Endothelial cell of umbilical vein (primary cell): Measurements from ENCODE around the gene KCP. TPM values are rescaled to one million over a fixed set of nuclear protein-coding genes. Genes with fewer than 3 reads are reported as not detected.

Source experiments
- BruUV-seq: library from RNA; stranded (reverse); fragments of 400-500 nt; replicated peaks from 2 replicates; lab custom pipeline; 2021; lab: Mats Ljungman, UMichigan
- CTCF ChIA-PET: fragments of 300-600, 350-600 bp; sonication (Branson Sonifier 250); formaldehyde crosslinking; loops from one replicate; lab custom pipeline; 2021; ENCODE audit warnings: antibody characterized with exemption, inconsistent platforms; lab: Charles Lee
- POLR2A ChIA-PET: fragments of 300-600, 350-600 bp; sonication (Branson Sonifier 250); formaldehyde crosslinking; loops from one replicate; lab custom pipeline; 2021; ENCODE audit warnings: antibody characterized with exemption, inconsistent platforms; lab: Charles Lee
- DNase-seq: peaks from one replicate; pipeline ENCODE4 v3.0.0-alpha.2; 2011; ENCODE audit warnings: low read depth, low spot score
- FAIRE-seq: peaks from 2 replicates; lab custom pipeline; 2011; peaks lifted over from hg19 to GRCh38; lab: Jason Lieb, UNC
- H2AFZ ChIP-seq: 2 replicates; pipeline ENCODE4 v1.6.0; 2012; ENCODE audit warnings: low read depth, low read length, control low read depth, inconsistent platforms
- H3K27ac ChIP-seq: 2 replicates; pipeline ENCODE4 v1.5.1; 2011; ENCODE audit warnings: low read depth, mild to moderate bottlenecking, control low read depth, low read length, moderate library complexity; ENCODE audit not compliant: insufficient read depth
- H3K27me3 ChIP-seq, 2 experiments: 2 replicates each; pipeline versions ENCODE4 v1.6.0 to v1.6.1; 2011; ENCODE audit warnings: low read length in 2 of 2, mixed read lengths in 1 of 2; ENCODE audit not compliant: control insufficient read depth in 2 of 2, insufficient read depth in 2 of 2
- H3K36me3 ChIP-seq, 2 experiments: 2 replicates in 1 of 2; 3 replicates in 1 of 2; pipeline ENCODE4 v1.5.1; 2011; ENCODE audit warnings: low read length in 2 of 2, mild to moderate bottlenecking in 1 of 2, moderate library complexity in 1 of 2; ENCODE audit not compliant: control insufficient read depth in 2 of 2, insufficient read depth in 2 of 2; ENCODE audit errors: extremely low read depth in 1 of 2
- H3K4me1 ChIP-seq: 3 replicates; pipeline ENCODE4 v1.5.1; 2011; ENCODE audit warnings: mild to moderate bottlenecking, low read length; ENCODE audit not compliant: control insufficient read depth, insufficient read depth; ENCODE audit errors: extremely low read depth
- H3K4me2 ChIP-seq: 2 replicates; pipeline ENCODE4 v1.6.1; 2011; ENCODE audit warnings: low read length, control low read depth, mixed read lengths; ENCODE audit not compliant: insufficient read depth
- H3K4me3 ChIP-seq, 3 experiments: fragments of 200-600 bp in 1 of 3; sonication (generic), shearing (Covaris generic) in 1 of 3; replicated peaks in 1 of 3; 2 replicates each; pipeline ENCODE4 v1.5.1; 2011 to 2016; ENCODE audit warnings: control low read depth in 3 of 3, low read length in 3 of 3, mild to moderate bottlenecking in 2 of 3, inconsistent platforms in 1 of 3, low read depth in 1 of 3, moderate library complexity in 1 of 3; ENCODE audit not compliant: insufficient read depth in 1 of 3
- H3K79me2 ChIP-seq: 2 replicates; pipeline ENCODE4 v1.6.0; 2012; ENCODE audit warnings: low read length, inconsistent platforms; ENCODE audit not compliant: control insufficient read depth, insufficient read depth
- H3K9ac ChIP-seq: replicated peaks from 2 replicates; pipeline ENCODE3; 2011; ENCODE audit warnings: low read length, control low read depth; ENCODE audit not compliant: insufficient read depth; ENCODE audit errors: extremely low read depth
- H3K9me1 ChIP-seq: replicated peaks from 3 replicates; pipeline ENCODE4 v1.6.0; 2011; ENCODE audit warnings: mild to moderate bottlenecking, low read length; ENCODE audit not compliant: control insufficient read depth, insufficient read depth; ENCODE audit errors: extremely low read depth
- H3K9me3 ChIP-seq: replicated peaks from 2 replicates; pipeline ENCODE4 v1.5.1; 2012; ENCODE audit warnings: low read length, inconsistent platforms; ENCODE audit not compliant: control insufficient read depth, insufficient read depth
- H4K20me1 ChIP-seq: replicated peaks from 2 replicates; pipeline ENCODE3; 2011; ENCODE audit warnings: mild to moderate bottlenecking, low read length; ENCODE audit not compliant: control insufficient read depth, insufficient read depth; ENCODE audit errors: extremely low read depth
- EZH2 ChIP-seq: IDR thresholded peaks from 2 replicates; pipeline ENCODE4 v1.6.1; 2012; ENCODE audit warnings: borderline replicate concordance, low read depth, mild to moderate bottlenecking, moderate library complexity, low read length, inconsistent platforms; ENCODE audit not compliant: severe bottlenecking
- GATA2 ChIP-seq: IDR thresholded peaks from 2 replicates; pipeline ENCODE4 v1.7.0; 2011; ENCODE audit warnings: low read depth, mild to moderate bottlenecking, moderate library complexity, mixed read lengths, low read length; ENCODE audit not compliant: insufficient read length, insufficient read depth
- MYC ChIP-seq: IDR thresholded peaks from one replicate; pipeline ENCODE4 v1.6.1; 2011; ENCODE audit warnings: mild to moderate bottlenecking, low read depth, low read length
- POLR2A ChIP-seq: IDR thresholded peaks from 2 replicates; pipeline ENCODE4 v1.6.1; 2012; ENCODE audit warnings: low read depth, mild to moderate bottlenecking, control low read depth, low read length
- POLR2AphosphoS5 ChIP-seq: IDR thresholded peaks from 2 replicates; pipeline ENCODE4 v1.6.1; 2012; ENCODE audit warnings: low read depth, mild to moderate bottlenecking, control low read depth, low read length, moderate library complexity; ENCODE audit not compliant: insufficient read depth
- dilution Hi-C: fragments of 300-500 bp; cut with MboI; formaldehyde crosslinking; loops from one replicate; pipeline ENCODE4 v1.15.0; 2019; ENCODE audit warnings: low sequenced_read_pairs; ENCODE audit not compliant: extremely low pct_ligation_motif_present
- intact Hi-C: fragments of 100-400 bp; cut with micrococcal nuclease; formaldehyde crosslinking; loops from one replicate; pipeline ENCODE4 v1.10.0; 2022
- polyA plus RNA-seq, 4 experiments: library from polyadenylated mRNA; depleted of rRNA in 3 of 4; stranded (reverse) in 3 of 4; unstranded in 1 of 4; fragments of >200 nt; gene quantifications; 2 replicates each; pipeline versions ENCODE4 v1.2.1 to v1.2.3, GENCODE V29; 2011 to 2012; ENCODE audit warnings: missing spikeins in 1 of 4
- total RNA-seq: library from RNA; stranded (reverse); gene quantifications from 2 replicates; pipeline ENCODE4 v1.2.3, GENCODE V29; 2021

The KCP gene
- total and polyA plus RNA-seq, 2 donors (not counting 3 experiments of a cell fraction or from before 2014, with no cell fraction given), result not detected

DNA sequence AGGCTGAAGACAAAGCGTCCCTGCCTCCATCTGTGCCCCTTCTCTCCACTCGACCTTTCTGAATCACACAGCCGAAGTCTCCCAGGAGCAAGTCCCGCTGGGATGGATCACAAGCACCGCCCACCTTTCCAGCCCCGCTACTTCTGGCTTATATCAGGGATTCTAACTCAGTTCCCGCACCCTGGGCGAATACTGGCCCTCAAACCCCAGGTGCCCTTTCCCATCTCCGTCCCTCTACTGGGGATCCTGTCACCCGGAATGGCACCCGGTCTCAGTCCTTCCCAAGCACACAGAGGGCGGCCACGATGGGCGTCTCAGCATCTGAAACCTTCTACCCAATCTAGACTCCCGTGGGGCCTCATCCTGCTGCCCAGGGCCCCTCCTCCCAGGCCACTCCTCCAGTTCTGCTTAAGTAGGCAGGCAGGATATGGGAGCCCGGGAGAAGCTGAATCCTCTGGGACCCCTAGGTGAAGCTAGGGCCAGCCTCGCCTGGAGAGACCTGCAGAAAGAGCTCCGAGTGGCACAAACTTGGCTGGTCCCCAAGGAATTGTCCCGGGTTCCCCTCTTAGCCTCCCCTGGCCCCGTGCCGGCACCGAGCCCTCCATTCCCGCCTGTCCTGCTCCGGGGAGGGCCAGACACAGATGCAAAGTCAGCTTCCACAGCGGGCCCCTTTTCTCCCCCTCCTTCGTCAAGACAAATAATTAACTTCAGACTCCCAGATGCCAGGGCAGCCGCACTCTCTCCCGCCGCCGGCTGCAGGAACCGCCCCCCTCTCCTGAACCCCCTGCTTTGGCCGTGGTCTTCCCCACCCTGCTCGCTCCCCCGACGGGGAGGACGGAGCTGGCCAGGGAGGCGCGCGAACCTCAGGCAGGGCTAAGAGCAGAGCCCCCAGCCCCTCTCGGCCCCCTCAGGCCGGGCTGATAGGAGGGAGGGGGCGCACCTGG is 612 bp downstream of the KCP start:
- DNase-seq (peak; percentile 17), FAIRE-seq (no peak)
- H3K27me3 ChIP-seq, result peaks cover 42 to 43% of the 10 kb centered on the region in 2 experiments
- H2AFZ ChIP-seq, result no peak overlapping the region
- ChIA-PET CTCF (interaction anchor here (4.7 kb wide), 1 partner anchor 181 kb away, joined by 25 read pairs; no protein-coding TSS in a partner anchor), POLR2A (no interaction called here)
- no peak overlapping the region for H3K9ac ChIP-seq
- H3K4me1 ChIP-seq, result peaks cover 5% of the 10 kb centered on the region
- no peaks in the 10 kb centered on the region for H3K9me3 ChIP-seq
- no peak overlapping the region for H3K27ac ChIP-seq
- BruUV-seq, result no TSS peak
- H3K79me2 ChIP-seq, result no peaks in the 10 kb centered on the region
- intact Hi-C loops (no loop called here), dilution Hi-C loops (no loop called here)
- TF ChIP-seq POLR2A (no peak), POLR2AphosphoS5 (no peak), GATA2 (no peak), MYC (no peak), EZH2 (peak; percentile 71)
- H3K4me2 ChIP-seq, result peak overlapping the region; percentile 5
- H3K4me3 ChIP-seq, result no peak overlapping the region
- no peaks in the 10 kb centered on the region for H3K36me3 ChIP-seq
- no peaks in the 10 kb centered on the region for H4K20me1 ChIP-seq
- no peaks in the 10 kb centered on the region for H3K9me1 ChIP-seq
